ENCODE measurements around the gene CRP.

DNA sequence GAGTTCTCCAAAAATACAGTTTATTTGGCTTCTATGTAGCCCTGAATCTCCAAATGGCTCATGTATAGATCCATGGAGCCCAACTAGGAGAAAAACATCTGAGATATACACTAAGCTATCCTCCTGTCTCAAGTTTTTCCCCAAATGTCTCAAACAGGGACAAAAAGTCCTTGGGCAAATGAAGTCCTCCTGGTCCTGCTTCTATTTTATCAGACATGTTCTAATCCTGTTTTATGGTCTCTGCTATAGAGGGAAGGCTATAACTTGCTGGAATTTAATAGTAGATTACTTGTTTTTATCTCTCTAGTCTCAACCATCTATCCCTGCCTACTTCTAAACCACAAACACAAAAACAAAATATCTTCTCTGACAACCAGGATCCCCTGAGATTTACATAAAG, 26.9 kb downstream of the CRP start:
- TF ChIP-seq, protein P1, sequence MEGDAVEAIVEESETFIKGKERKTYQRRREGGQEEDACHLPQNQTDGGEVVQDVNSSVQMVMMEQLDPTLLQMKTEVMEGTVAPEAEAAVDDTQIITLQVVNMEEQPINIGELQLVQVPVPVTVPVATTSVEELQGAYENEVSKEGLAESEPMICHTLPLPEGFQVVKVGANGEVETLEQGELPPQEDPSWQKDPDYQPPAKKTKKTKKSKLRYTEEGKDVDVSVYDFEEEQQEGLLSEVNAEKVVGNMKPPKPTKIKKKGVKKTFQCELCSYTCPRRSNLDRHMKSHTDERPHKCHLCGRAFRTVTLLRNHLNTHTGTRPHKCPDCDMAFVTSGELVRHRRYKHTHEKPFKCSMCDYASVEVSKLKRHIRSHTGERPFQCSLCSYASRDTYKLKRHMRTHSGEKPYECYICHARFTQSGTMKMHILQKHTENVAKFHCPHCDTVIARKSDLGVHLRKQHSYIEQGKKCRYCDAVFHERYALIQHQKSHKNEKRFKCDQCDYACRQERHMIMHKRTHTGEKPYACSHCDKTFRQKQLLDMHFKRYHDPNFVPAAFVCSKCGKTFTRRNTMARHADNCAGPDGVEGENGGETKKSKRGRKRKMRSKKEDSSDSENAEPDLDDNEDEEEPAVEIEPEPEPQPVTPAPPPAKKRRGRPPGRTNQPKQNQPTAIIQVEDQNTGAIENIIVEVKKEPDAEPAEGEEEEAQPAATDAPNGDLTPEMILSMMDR (IDR thresholded peaks at IDR 0.05; ENCODE audit: low read depth, low read length, poor library complexity, severe bottlenecking), result no peak
- no peak for TF ChIP-seq EZH2phosphoT487 (IDR thresholded peaks at IDR 0.05; ENCODE audit: borderline replicate concordance, low read length)

All from DOHH2 (cell line).